RKO (cell line): Measurements from ENCODE around the gene PHYHD1.

ENCODE experiments used
- DNase-seq: peaks from one replicate; pipeline ENCODE4 v3.0.0-alpha.2; 2016; ENCODE audit warnings: low spot score

PHYHD1 gene

GRCh38 chr9:128901379-128901778, 19.4 kb upstream of the PHYHD1 start:
- no peak for DNase-seq

- DNase-seq: no peak
Measured at GRCh38 chr9:128901822-128902221, 19.0 kb upstream of the PHYHD1 start.

GRCh38 chr9:128902351-128903078, 18.3 kb upstream of the PHYHD1 start:
- DNase-seq: no peak

- DNase-seq: no peak
Measured at GRCh38 chr9:128903079-128903461, 17.7 kb upstream of the PHYHD1 start.

GRCh38 chr9:128903871-128904620, 16.7 kb upstream of the PHYHD1 start:
- no peak for DNase-seq

- DNase-seq: no peak
Measured at GRCh38 chr9:128905964-128906363, 14.8 kb upstream of the PHYHD1 start.

- DNase-seq: no peak
Measured at GRCh38 chr9:128906741-128907140, 14.0 kb upstream of the PHYHD1 start.

- DNase-seq: no peak
Measured at GRCh38 chr9:128908372-128908771, 12.4 kb upstream of the PHYHD1 start.

- DNase-seq: no peak
Measured at GRCh38 chr9:128909859-128910258, 10.9 kb upstream of the PHYHD1 start.

- DNase-seq: no peak
Measured at GRCh38 chr9:128910906-128911305, 9.9 kb upstream of the PHYHD1 start.

GRCh38 chr9:128911529-128912035, 9.2 kb upstream of the PHYHD1 start:
- DNase-seq: no peak

- no peak for DNase-seq
Measured at GRCh38 chr9:128912270-128912853, 8.4 kb upstream of the PHYHD1 start.

GRCh38 chr9:128913048-128913900, 7.5 kb upstream of the PHYHD1 start:
- no peak for DNase-seq

GRCh38 chr9:128913995-128914772, 6.6 kb upstream of the PHYHD1 start:
- DNase-seq: no peak

GRCh38 chr9:128916204-128916603, 4.6 kb upstream of the PHYHD1 start:
- no peak for DNase-seq

- no peak for DNase-seq
Measured at GRCh38 chr9:128916745-128917144, 4.0 kb upstream of the PHYHD1 start.

- DNase-seq: no peak
Measured at GRCh38 chr9:128917151-128917849, 3.5 kb upstream of the PHYHD1 start.

- no peak for DNase-seq
Measured at GRCh38 chr9:128918921-128919320, 1.9 kb upstream of the PHYHD1 start.

GRCh38 chr9:128919402-128920089, 1.2 kb upstream of the PHYHD1 start:
- DNase-seq: no peak
